Measurements from ENCODE around the gene PRPS2. TPM values are rescaled to one million over a fixed set of nuclear protein-coding genes. Genes with fewer than 3 reads are reported as not detected.
A peak's percentile ranks its signal among the peaks of the same experiment; 100 is the strongest.

The PRPS2 gene
- total RNA-seq, 1 donor from 2014 or later = 54.0 TPM

DNA sequence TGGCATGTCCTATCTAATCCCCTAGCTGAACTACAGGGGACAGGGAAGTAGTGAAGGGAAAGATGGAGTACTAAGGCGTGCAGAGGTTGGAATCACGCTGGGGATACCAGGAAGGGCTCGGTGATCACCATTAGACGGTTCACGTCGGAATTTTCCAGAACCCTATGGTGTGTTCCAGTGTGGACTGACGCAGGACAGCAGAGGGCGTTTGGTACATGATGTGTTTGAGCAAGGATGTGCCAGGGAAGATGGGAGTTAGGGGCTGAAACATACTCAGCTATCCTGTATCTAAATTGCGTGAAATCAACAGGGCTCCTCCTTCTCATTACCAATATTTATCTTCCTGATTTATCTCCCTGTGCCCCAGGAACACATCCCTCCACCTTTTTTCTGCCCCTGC lies 33.7 kb downstream of the PRPS2 start:
- no peak for DNase-seq (ENCODE audit: low read depth)
- H3K4me3 ChIP-seq (ENCODE audit: low read depth, low read length) = no peak overlapping the region
- TF ChIP-seq, protein P1, sequence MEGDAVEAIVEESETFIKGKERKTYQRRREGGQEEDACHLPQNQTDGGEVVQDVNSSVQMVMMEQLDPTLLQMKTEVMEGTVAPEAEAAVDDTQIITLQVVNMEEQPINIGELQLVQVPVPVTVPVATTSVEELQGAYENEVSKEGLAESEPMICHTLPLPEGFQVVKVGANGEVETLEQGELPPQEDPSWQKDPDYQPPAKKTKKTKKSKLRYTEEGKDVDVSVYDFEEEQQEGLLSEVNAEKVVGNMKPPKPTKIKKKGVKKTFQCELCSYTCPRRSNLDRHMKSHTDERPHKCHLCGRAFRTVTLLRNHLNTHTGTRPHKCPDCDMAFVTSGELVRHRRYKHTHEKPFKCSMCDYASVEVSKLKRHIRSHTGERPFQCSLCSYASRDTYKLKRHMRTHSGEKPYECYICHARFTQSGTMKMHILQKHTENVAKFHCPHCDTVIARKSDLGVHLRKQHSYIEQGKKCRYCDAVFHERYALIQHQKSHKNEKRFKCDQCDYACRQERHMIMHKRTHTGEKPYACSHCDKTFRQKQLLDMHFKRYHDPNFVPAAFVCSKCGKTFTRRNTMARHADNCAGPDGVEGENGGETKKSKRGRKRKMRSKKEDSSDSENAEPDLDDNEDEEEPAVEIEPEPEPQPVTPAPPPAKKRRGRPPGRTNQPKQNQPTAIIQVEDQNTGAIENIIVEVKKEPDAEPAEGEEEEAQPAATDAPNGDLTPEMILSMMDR (conservative IDR thresholded peaks at IDR 0.05; ENCODE audit: low read depth, low read length) = peak; percentile 10

DNA sequence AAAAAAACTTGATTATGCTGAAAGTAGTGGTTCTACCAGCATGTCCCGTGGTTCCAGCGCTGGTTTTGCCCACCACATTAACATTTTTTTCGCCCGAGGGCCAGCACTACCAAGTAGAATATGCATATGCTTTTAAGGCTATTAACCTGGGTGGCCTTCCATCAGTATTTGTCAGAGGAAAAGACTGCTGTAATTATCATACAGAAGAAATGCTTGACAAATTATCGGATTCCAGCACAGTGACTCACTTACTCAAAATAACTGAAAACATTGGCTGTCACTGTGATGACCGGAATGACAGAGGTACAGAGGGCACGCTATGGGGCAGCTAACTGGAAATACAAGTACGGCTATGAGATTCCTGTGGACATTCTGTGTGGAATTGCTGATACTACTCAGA lies 34.6 kb downstream of the PRPS2 start:
- peak; percentile 30 for DNase-seq (ENCODE audit: low read depth)

DNA sequence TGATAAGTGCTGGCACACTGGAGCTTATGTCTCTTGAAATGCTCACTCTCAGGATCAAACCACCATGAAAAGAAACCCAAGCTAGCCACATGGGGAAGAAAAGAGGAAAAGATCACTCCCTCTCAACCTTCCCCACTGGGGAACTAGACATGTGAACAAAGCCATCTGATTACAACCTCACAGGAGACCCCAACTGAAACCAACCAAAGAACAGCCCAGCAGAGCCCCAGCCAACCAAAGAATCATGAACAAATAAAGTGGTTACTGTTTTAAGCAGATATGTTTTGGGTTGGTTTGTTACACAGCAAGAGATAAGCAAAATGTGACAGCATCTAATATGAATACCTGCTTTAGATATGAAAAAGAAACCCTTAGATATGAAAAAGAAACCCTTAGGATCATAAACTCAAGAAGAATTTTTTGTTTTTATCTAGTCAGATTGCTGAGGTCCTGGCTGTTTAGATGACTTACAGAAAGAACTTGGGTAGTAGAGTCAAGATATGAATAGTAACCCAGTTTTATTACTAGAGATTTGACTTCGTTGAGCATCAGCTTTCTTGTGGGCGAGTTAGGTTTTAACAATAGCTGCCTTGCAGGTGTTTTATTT lies 52.0 kb downstream of the PRPS2 start:
- TF ChIP-seq, protein P1 (conservative IDR thresholded peaks at IDR 0.05; ENCODE audit: low read depth, low read length) = no peak

More for the DNA sequence above, 34.6 kb downstream of the PRPS2 start:
- TF ChIP-seq, protein P1 (conservative IDR thresholded peaks at IDR 0.05; ENCODE audit: low read depth, low read length) = no peak
- no peak overlapping the region for H3K4me3 ChIP-seq (ENCODE audit: low read depth, low read length)

DNA sequence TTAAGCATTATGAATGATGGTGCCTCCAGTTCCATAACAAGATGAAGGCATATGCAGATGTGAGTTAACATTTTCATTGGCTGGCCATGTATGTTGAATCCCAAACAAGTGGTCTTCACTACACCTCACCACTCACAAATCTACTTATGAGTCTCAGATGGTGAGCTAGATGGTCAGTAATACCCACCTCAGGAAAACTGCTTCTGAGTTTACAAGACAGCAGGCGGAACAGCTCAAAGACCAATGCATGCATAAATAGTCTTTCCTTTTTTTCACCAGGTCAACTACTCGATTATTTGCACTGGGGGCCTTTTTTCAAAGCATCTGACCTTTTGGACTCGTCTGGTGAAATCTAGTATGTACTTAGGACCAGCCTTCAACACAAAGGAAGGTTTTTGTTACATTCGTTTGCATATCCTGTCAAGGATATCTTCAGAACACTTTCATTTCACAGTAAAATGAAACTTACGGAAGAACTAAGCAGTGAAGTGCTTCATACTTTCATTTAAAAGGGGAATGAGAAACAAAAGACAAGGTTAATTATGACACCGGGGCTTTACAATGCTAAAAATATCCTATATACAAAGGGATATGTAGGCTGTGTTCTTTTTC lies 52.6 kb downstream of the PRPS2 start:
- TF ChIP-seq, protein P1 (conservative IDR thresholded peaks at IDR 0.05; ENCODE audit: low read depth, low read length) = no peak

More for the DNA sequence above, 52.0 kb downstream of the PRPS2 start:
- DNase-seq (ENCODE audit: low read depth) = no peak
- H3K4me3 ChIP-seq (ENCODE audit: low read depth, low read length) = no peak overlapping the region

DNA sequence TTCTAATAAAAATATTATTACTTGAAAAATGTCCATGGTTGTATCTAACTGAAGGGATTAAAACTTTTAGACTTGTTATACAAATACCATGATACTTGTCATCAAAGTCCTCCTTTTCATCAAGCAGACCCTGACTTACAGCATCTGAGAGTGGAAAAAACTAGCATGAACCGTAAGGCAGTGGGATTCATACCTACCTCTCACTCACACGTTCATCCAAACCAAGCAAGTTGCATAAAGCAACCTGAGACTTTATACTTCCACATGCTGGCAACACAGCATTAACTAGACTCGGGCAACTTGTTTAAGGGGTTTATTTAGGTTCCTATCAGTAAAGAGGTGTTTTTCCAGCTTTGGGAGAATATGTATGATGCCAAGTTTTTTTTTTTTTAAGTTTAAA lies 53.1 kb downstream of the PRPS2 start:
- no peak overlapping the region for H3K4me3 ChIP-seq (ENCODE audit: low read depth, low read length)
- DNase-seq (ENCODE audit: low read depth) = no peak
- TF ChIP-seq, protein P1 (conservative IDR thresholded peaks at IDR 0.05; ENCODE audit: low read depth, low read length) = no peak

More for the DNA sequence above, 52.6 kb downstream of the PRPS2 start:
- H3K4me3 ChIP-seq (ENCODE audit: low read depth, low read length) = no peak overlapping the region
- DNase-seq (ENCODE audit: low read depth) = no peak

DNA sequence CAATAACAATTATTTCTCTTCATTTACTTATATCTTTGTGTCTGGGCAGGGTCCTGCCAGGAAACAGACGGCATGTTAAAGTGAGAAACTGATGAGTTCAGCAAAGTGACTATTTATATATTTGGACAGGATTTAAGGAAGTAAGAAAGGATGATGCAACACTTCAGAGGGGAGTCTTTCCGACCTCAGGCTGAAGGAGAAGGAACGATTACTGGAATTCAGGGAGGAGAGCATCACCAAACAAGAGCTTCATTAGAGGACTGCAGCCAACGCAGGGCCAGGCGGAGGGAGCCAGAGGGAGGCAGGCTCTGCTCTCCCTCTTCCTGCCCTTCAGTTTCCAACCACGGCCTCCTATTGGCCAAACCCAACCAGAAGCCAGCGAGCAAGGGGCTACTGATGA lies 74.1 kb downstream of the PRPS2 start:
- TF ChIP-seq, protein P1 (conservative IDR thresholded peaks at IDR 0.05; ENCODE audit: low read depth, low read length) = no peak
- H3K4me3 ChIP-seq (ENCODE audit: low read depth, low read length) = no peak overlapping the region
- no peak for DNase-seq (ENCODE audit: low read depth)
